Esophagus squamous epithelium (tissue), 4 donors: Measurements from ENCODE around the gene RTN1.

Experiments used
- POLR2A ChIP-seq, 4 donors: fragments of 450-650 bp; IDR thresholded peaks; one replicate each; pipeline ENCODE4 v1.6.1; 2017; ENCODE audit warnings: antibody characterized with exemption in 4 of 4, mild to moderate bottlenecking in 4 of 4, moderate library complexity in 3 of 4
- TF ChIP-seq, protein P1 (sequence below), 6 experiments: fragments of 450-650 bp in 4 of 6; fragments of 200-600 bp in 2 of 6; sonication (generic) in 2 of 6; IDR thresholded peaks; one replicate each; pipeline ENCODE4 v1.5.1; 2016 to 2019; ENCODE audit warnings: antibody characterized with exemption in 6 of 6, mild to moderate bottlenecking in 4 of 6, moderate library complexity in 4 of 6

DNA sequence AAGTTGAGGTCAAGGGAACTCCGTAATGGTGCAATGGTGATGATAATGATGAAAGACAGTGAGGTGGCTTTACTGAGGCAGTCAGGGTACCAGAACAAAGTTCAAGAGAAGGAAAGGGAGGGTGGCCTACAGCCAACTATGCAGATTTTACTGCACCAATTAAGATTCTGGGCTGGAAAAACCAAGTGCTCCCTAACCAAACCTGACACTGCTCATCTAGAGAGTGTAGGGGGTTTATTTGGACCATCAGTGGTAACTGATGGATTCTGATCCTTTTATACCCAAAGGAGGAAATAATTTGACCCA is 49.8 kb upstream of the RTN1 start:
- TF ChIP-seq, protein P1, sequence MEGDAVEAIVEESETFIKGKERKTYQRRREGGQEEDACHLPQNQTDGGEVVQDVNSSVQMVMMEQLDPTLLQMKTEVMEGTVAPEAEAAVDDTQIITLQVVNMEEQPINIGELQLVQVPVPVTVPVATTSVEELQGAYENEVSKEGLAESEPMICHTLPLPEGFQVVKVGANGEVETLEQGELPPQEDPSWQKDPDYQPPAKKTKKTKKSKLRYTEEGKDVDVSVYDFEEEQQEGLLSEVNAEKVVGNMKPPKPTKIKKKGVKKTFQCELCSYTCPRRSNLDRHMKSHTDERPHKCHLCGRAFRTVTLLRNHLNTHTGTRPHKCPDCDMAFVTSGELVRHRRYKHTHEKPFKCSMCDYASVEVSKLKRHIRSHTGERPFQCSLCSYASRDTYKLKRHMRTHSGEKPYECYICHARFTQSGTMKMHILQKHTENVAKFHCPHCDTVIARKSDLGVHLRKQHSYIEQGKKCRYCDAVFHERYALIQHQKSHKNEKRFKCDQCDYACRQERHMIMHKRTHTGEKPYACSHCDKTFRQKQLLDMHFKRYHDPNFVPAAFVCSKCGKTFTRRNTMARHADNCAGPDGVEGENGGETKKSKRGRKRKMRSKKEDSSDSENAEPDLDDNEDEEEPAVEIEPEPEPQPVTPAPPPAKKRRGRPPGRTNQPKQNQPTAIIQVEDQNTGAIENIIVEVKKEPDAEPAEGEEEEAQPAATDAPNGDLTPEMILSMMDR (IDR thresholded peaks at IDR 0.05): no peak
- no peak for TF ChIP-seq POLR2A (IDR thresholded peaks at IDR 0.05)
